Tibial nerve (tissue), 3 donors: Measurements from ENCODE around the gene NDUFS7.

Experiments
- POLR2A ChIP-seq, 2 donors: fragments of 450-650 bp; IDR thresholded peaks; one replicate each; pipeline ENCODE4 v1.6.1; 2017; ENCODE audit warnings: antibody characterized with exemption in 2 of 2, mild to moderate bottlenecking in 2 of 2, moderate library complexity in 2 of 2
- TF ChIP-seq, protein P1 (sequence below), 5 experiments: fragments of 200-600 bp in 3 of 5; fragments of 450-650 bp in 2 of 5; sonication (generic) in 3 of 5; IDR thresholded peaks; one replicate each; pipeline ENCODE4 v1.5.1; 2016 to 2019; ENCODE audit warnings: antibody characterized with exemption in 5 of 5, mild to moderate bottlenecking in 3 of 5, moderate library complexity in 2 of 5

DNA sequence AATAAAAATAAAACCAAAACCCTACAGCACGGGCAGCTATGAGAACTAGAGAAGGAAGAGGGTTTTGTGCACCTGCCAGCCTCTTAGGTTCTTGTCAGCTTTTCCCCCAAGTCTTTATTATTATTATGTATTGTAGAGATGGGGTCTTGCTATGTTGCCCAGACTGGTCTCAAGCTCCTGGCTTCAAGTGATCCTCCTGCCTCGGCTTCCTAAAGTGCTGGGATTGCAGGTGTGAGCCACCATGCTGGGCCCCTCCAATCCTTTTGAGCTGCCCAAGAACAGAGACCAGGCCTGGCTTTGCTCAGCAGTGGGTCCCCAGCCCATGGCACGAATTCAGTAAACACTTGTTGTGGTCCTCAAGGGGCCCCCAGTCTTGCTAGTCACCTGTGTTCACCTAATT is 1.5 kb upstream of the NDUFS7 start:
- TF ChIP-seq, protein P1, sequence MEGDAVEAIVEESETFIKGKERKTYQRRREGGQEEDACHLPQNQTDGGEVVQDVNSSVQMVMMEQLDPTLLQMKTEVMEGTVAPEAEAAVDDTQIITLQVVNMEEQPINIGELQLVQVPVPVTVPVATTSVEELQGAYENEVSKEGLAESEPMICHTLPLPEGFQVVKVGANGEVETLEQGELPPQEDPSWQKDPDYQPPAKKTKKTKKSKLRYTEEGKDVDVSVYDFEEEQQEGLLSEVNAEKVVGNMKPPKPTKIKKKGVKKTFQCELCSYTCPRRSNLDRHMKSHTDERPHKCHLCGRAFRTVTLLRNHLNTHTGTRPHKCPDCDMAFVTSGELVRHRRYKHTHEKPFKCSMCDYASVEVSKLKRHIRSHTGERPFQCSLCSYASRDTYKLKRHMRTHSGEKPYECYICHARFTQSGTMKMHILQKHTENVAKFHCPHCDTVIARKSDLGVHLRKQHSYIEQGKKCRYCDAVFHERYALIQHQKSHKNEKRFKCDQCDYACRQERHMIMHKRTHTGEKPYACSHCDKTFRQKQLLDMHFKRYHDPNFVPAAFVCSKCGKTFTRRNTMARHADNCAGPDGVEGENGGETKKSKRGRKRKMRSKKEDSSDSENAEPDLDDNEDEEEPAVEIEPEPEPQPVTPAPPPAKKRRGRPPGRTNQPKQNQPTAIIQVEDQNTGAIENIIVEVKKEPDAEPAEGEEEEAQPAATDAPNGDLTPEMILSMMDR (IDR thresholded peaks at IDR 0.05), result no peak
- no peak for TF ChIP-seq POLR2A (IDR thresholded peaks at IDR 0.05)
